Neural crest cell (in vitro differentiated cells): ENCODE measurements around the gene TUBA1B. TPM values are rescaled to one million over a fixed set of nuclear protein-coding genes. Genes with fewer than 3 reads are reported as not detected.
"Not testable (repeated sequence)": the region's sequence is repeated elsewhere in the genome, so short reads cannot be mapped to it uniquely, and the experiment has no call there.

Experiments
- DNase-seq: peaks from one replicate; pipeline ENCODE4 v3.0.0; 2021; ENCODE audit warnings: low read depth, mixed read lengths, low spot score
- H3K27ac Mint-ChIP-seq: one replicate; pipeline ENCODE4 v1.8.0; 2021; ENCODE audit warnings: mild to moderate bottlenecking, mixed read lengths; ENCODE audit not compliant: unreplicated experiment
- H3K27me3 Mint-ChIP-seq: 2 replicates; pipeline ENCODE4 v1.8.0; 2021; ENCODE audit warnings: low read depth, mild to moderate bottlenecking, mixed read lengths
- H3K36me3 Mint-ChIP-seq: 2 replicates; pipeline ENCODE4 v1.8.0; 2021; ENCODE audit warnings: low read depth, mild to moderate bottlenecking, mixed read lengths
- H3K4me1 Mint-ChIP-seq: 2 replicates; pipeline ENCODE4 v1.8.0; 2021; ENCODE audit warnings: mixed read lengths
- H3K4me3 Mint-ChIP-seq: one replicate; pipeline ENCODE4 v1.8.0; 2021; ENCODE audit warnings: mild to moderate bottlenecking, mixed read lengths
- H3K9me3 Mint-ChIP-seq: 2 replicates; pipeline ENCODE4 v1.8.0; 2021; ENCODE audit warnings: mixed read lengths
- CTCF ChIP-seq: fragments of 200-600 bp; sonication (generic); conservative IDR thresholded peaks from 2 replicates; pipeline ENCODE4 v1.5.0; 2021; ENCODE audit warnings: antibody characterized with exemption, mild to moderate bottlenecking
- total RNA-seq: library from RNA; stranded (reverse); gene quantifications from 2 replicates; pipeline ENCODE4 v1.2.1, GENCODE V29; 2021

The TUBA1B gene
- total RNA-seq, 1 donor from 2014 or later, result 3,094 TPM

GRCh38 chr12:49133014-49133413 is 1.8 kb upstream of the TUBA1B start:
- peaks cover 44% of the 10 kb centered on the region for H3K4me1 Mint-ChIP-seq
- H3K27ac Mint-ChIP-seq, result no peak overlapping the region
- H3K4me3 Mint-ChIP-seq, result peak overlapping the region; percentile 86
- H3K27me3 Mint-ChIP-seq, result peaks cover 14% of the 10 kb centered on the region
- H3K9me3 Mint-ChIP-seq, result no peaks in the 10 kb centered on the region
- no peak for DNase-seq
- H3K36me3 Mint-ChIP-seq, result peaks cover 26% of the 10 kb centered on the region
- TF ChIP-seq CTCF, result no peak

GRCh38 chr12:49131894-49132461 is 783 bp upstream of the TUBA1B start:
- Mint-ChIP-seq H3K9me3 (peaks cover 3% of the 10 kb centered on the region), H3K4me1 (peaks cover 54% of the 10 kb centered on the region), H3K27ac (no peak overlapping the region), H3K36me3 (peaks cover 36% of the 10 kb centered on the region), H3K27me3 (peaks cover 20% of the 10 kb centered on the region), H3K4me3 (peak overlapping the region; percentile 86)
- no peak for DNase-seq
- TF ChIP-seq CTCF, result no peak

- H3K4me3 Mint-ChIP-seq, result peak overlapping the region; percentile 100
- peaks cover 4% of the 10 kb centered on the region for H3K9me3 Mint-ChIP-seq
- TF ChIP-seq CTCF, result peak; percentile 96
- H3K27ac Mint-ChIP-seq, result peak overlapping the region; percentile 99
- peaks cover 22% of the 10 kb centered on the region for H3K27me3 Mint-ChIP-seq
- peaks cover 44% of the 10 kb centered on the region for H3K36me3 Mint-ChIP-seq
- H3K4me1 Mint-ChIP-seq, result peaks cover 62% of the 10 kb centered on the region
- DNase-seq, result peak; percentile 82
These were observed 794 bp downstream of the TUBA1B start for GRCh38 chr12:49130151-49131050.

- peaks cover 4% of the 10 kb centered on the region for H3K9me3 Mint-ChIP-seq
- H3K36me3 Mint-ChIP-seq, result peaks cover 45% of the 10 kb centered on the region
- DNase-seq, result no peak
- no peak for TF ChIP-seq CTCF
- peak overlapping the region; percentile 99 for H3K27ac Mint-ChIP-seq
- H3K4me3 Mint-ChIP-seq, result peak overlapping the region; percentile 100
- peaks cover 62% of the 10 kb centered on the region for H3K4me1 Mint-ChIP-seq
- peaks cover 22% of the 10 kb centered on the region for H3K27me3 Mint-ChIP-seq
These were observed 1.7 kb downstream of the TUBA1B start for GRCh38 chr12:49129332-49130150.

- H3K27ac Mint-ChIP-seq, DNase-seq, H3K9me3 Mint-ChIP-seq: not testable (repeated sequence)
- H3K36me3 Mint-ChIP-seq, result peaks cover 45% of the 10 kb centered on the region
- H3K4me3 Mint-ChIP-seq, result peak overlapping the region; percentile 84
- peaks cover 22% of the 10 kb centered on the region for H3K27me3 Mint-ChIP-seq
- H3K4me1 Mint-ChIP-seq, result peaks cover 55% of the 10 kb centered on the region
These were observed 3.2 kb downstream of the TUBA1B start for GRCh38 chr12:49127971-49128370.
